IPS-11a (cell line): ENCODE data around the gene LAMB4.

Source experiments
- H3K4me3 ChIP-seq: one replicate; pipeline ENCODE4 v1.5.1; 2013; ENCODE audit warnings: low read depth, low read length, control low read depth

Gene LAMB4

DNA sequence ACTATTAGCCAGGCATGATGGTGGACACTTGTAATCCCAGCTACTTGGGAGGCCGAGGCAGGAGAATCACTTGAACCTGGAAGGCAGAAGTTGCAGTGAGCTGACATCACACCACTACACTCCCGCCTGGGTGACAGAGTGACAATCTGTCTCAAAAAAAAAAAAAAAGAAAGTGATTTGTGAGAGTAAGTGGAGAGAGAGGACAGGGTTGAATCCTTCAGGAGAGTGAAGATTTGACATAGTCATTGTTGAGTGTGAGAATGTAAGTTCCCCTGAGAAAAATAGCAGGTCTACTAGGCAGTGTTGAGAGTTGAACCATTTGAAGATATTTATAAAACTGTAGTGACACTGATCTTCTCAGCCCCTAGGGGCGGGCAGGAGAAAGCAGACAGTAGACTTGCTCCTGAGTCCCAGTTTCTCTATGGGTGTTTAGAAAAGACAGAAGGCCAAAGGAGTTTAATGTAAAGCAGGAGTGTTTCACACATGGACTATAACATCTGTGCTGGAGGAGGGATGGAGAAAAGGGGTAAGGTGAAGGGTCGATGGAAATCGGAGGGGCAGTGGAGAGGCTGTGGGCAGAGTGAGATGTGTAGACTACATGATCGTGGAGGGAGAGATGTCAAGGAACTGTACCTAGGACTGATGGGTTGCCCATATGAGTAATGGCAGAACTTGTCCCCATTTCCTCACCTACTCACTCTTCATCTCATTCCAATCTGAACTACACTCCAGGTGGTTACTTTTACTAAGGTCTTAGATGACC, 13.7 kb upstream of the LAMB4 start:
- no peak overlapping the region for H3K4me3 ChIP-seq

DNA sequence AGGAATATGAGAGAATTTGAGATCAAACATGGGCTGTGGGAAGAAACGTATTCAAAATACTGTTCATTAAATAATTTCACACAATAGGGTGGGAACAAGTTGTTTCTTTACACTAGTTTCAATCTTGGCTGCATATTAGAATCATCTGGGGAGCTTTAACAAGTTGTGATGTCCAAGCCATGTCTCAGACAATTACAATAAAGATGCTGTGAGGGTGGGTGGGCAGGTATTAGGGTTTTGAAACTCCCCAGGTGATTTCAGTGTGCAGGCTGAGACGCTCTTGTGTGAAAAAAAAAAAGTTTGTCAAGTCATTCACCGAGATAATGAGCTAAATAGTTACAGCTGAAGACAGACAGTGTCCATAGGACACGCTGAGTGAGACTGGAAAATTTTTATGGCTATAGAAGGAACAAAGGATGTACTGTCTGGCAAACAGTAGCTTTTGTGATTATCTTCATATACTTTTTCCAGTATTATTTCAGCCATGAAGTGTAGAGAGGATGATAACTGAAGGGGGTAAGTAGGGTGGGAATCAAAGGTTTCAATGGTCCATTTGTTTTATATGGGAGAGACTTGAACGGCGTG, 12.6 kb upstream of the LAMB4 start:
- no peak overlapping the region for H3K4me3 ChIP-seq

DNA sequence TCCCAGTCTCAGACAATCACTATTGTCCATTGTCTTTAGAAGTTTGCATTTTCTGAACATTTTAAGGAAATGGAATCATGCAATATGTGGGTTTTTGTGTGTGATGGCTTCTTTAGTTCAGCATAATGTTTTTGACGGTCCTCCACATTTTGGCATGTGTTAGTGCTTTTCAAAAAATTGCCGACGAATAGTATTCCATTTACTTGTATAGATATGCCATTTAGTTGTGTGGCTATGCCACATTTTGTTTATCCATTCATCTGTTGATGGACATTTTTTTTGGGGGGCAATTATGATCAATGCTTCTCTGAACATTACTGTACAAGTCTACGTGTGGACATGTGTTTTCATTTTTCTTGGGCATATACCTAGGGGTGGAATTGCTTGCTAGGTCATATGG, 12.0 kb upstream of the LAMB4 start:
- no peak overlapping the region for H3K4me3 ChIP-seq

- H3K4me3 ChIP-seq = no peak overlapping the region
Measured at GRCh38 chr7:108140671-108141070, 10.5 kb upstream of the LAMB4 start.

DNA sequence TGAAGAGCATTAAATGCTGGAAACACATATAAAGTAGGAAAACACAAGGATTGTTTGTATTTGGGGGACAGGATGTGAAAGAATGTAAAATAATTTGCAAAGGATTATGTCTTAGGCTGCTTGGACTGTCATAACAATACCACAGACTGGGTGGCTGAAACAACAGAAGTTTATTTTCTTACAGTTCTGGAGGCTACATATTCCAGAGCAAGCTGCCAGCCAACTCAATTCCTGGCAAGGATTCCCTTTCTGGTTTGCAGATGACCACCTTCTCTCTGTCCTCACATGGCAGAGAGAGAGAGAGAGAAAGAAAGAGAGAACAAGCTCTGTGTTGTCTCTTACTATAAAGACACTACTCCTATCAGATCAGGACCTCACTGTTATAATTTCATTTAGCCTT, 8.8 kb upstream of the LAMB4 start:
- no peak overlapping the region for H3K4me3 ChIP-seq

DNA sequence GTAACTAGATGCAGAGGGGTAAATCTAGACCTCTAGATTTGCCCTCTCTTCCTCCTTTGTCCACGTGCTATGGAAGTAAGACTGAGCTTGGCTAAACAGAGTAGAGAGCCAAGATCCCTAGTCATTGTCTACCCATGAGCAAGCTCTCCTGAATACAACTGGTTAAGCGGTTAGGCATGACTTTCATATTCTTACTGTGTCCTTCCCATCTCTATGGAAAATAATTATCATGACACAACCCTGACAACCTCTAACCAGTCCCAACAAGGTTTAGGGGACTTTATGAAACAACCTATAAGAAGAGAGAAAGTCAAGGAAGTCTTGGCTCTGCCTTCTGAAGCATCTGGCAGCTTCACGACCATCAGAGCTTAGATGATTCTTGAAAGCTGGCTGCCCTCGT, 7.8 kb upstream of the LAMB4 start:
- H3K4me3 ChIP-seq = no peak overlapping the region

DNA sequence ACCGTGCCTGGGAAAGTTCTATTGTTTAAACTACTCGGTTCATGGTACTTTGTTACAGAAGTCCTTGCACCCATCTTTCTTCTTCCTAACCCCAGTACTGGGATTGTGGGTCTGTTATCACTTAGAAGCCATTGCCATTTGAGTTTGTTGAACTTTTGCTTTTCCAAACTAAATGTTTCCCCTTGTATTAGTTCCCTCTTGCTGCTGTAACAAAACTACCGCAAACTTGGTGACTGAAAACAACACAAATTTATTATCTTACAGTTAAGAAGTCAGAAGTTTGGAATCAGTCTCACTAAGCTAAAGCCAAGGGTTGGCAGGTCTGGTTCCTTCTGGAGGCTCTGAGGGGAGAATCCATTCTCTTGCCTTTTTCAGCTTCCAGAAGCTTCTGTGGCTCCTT, 6.9 kb upstream of the LAMB4 start:
- H3K4me3 ChIP-seq = no peak overlapping the region

GRCh38 chr7:108136191-108136688, 6.1 kb upstream of the LAMB4 start:
- H3K4me3 ChIP-seq = no peak overlapping the region

GRCh38 chr7:108135446-108136190, 5.5 kb upstream of the LAMB4 start:
- no peak overlapping the region for H3K4me3 ChIP-seq

DNA sequence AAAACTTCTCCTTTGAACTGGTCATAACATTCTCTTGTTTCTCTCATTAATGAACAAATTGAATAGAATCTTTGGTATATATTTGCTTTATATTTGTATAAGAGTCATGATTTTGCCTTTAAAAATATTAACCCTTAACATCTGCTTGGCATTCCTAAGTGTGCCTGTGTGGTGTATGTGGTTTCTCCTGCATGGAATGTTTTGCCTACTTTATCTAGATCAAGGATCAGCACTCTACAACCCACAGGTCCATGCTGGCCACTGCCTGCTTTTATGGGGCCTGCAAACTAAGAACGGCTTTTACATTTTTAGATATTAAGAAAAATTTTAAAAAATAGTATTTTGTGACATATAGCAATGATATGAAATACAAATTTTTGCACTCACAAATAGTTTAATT, 4.3 kb upstream of the LAMB4 start:
- H3K4me3 ChIP-seq = no peak overlapping the region

DNA sequence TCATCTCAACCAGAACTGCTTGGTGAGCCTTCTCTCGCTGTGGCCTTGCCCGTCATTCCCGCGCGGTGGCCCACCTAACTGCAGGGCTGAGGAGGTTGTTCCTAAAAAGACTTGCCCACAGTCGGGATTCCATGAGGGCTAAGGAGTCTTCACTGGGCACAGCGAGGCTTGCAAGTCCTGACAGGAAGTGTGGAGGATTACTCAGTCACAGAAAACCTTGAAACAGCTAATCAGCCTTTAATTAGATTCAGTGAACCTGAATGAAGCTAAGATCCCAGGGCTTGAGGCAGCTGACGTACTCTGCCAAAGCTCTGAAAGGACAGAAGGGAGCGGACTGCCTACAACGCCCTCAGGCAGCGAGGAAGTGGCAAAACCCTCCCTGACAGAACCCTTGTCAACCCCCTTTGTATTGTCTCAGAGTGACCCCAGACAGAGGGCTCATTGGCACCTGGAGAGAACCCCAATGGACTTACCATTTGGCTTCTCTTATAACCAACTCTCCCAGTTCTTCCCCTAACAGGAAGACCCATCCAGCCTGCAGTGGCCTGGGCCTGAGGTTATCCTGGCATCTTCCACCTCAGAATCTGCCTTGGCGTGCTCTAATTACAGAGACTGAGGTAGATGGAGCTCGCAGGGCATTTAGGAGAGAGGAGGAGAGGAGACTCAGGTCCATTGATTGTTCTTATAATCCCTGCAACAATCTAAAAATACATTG, 2.5 kb upstream of the LAMB4 start:
- H3K4me3 ChIP-seq = no peak overlapping the region

DNA sequence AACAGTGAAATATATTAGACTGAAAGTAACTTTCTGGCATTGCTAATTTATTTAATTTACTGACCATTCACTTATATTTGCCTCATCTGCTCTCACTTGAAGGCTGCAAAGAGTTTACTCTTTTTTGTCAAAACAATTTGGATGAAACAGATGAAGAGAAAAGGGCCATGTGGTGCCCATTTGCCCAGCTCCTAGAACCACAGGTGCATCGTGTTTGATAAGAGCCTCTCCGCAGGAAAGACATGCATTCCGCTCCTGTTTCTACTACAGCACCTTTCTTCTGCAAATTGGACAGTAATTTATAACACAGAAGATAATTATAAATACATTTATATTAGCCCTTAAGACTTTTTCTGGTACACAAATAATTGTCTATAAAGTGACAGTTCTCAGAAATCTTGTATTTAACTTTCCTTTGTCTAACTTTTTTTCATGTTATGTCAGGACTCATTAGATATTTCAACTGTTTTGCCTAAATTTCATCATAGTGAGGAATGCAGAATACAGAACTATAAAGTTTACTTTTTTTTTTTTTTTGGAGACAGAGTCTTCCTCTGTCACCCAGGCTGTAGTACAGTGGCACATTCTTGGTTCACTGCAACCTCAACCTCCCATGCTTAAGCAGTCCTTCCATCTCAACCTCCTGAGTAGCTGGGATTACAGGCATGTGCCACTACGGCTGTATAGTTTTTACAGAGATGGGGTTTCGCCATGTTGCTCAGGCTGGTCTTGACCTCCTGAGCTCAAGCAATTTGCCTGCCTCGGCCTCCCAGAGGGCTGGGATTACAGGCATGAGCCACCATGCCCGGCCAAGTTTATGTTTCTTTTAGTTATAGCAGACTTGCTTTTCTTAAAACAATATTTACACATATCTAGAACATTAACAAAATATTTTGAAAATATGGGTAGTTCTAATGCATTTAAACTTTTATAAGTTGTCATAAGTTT, 869 bp downstream of the LAMB4 start:
- no peak overlapping the region for H3K4me3 ChIP-seq

- no peak overlapping the region for H3K4me3 ChIP-seq
Measured at GRCh38 chr7:108128514-108128913, 1.6 kb downstream of the LAMB4 start.

DNA sequence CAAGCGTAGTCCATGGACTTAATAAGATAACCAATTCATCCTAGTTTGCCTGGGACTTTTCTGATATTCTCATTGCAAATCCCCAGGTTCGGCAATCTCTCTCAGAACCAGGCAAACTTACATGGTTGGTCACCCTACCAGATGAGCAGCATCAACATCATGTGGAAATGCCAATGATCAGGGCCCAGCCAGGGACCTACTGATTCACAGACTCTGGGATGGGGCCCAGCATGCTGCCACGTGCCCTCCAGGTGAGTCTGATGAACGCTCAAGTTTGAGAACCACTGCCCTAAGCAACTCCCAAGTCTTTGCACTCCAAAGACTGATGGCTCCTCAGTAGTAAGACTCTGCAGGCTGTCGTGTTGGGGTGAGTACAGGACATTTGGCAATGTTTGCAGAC, 2.7 kb downstream of the LAMB4 start:
- H3K4me3 ChIP-seq = no peak overlapping the region

- H3K4me3 ChIP-seq = no peak overlapping the region
Measured at GRCh38 chr7:108124820-108125219, 5.3 kb downstream of the LAMB4 start.

DNA sequence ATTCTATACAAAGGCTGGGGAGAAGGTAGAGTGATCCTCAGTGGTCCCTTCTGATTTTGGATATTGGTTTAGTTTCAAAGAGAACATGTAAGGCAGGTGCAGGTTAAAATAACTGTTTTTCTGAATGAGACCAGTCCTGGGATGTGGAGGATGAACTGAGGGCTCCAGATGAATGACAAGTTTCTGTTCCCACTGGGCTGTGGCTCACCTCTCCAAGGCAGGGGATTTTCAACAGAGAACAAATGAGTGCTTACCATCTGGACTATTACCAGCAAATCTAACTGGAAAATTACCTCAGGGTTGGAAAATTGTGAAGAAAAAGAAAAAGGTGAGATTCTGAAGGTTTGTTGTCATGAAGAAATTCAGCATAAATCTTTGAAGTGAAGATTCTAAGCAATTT, 8.0 kb downstream of the LAMB4 start:
- H3K4me3 ChIP-seq = no peak overlapping the region

- no peak overlapping the region for H3K4me3 ChIP-seq
Measured at GRCh38 chr7:108120933-108121332, 9.2 kb downstream of the LAMB4 start.

GRCh38 chr7:108120196-108120595, 10.0 kb downstream of the LAMB4 start:
- no peak overlapping the region for H3K4me3 ChIP-seq

GRCh38 chr7:108118959-108119358, 11.2 kb downstream of the LAMB4 start:
- H3K4me3 ChIP-seq = no peak overlapping the region

DNA sequence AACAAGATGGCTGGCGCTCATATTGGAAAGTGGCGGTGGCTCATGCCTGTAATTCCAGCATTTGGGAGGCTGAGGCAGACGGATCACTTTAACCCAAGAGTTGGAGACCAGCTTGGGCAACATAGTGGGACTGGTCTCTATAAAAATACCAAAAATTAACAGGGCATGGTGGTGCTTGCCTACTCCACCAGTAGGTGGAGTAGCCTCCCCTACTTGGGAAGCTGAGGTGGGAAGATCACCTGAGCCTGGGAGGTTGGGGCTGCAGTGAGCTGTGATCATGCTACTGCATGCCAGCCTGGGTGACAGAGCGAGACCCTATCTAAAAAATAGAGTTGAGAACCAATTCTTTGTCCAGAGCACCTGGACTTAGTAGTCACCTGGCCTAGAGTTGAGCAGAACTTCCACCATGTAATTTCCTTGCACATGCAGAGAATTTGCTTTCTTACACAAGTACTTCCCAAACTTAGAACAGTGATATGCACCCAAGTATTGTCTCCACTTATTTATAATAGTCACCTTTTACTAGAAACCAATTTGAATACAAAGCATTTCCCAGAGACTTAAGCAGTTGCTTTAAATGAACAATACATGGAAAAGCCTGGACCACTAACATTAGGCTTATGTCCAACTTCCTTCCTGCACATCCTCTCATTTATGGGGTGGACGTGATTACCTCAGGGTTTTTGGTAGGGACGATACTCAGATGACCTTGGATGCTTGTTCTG, 15.9 kb downstream of the LAMB4 start:
- no peak overlapping the region for H3K4me3 ChIP-seq
